HG03439 (cell line): ENCODE measurements around the gene SEMA3B.
"Not testable (repeated sequence)": the region's sequence is repeated elsewhere in the genome, so short reads cannot be mapped to it uniquely, and the experiment has no call there.

Experiments used
- ATAC-seq: cut with Tn5 transposase; IDR thresholded peaks from one replicate; pipeline ENCODE4 v1.9.1; 2021; ENCODE audit warnings: mild to moderate bottlenecking, moderate library complexity; ENCODE audit not compliant: unreplicated experiment

Gene SEMA3B

DNA sequence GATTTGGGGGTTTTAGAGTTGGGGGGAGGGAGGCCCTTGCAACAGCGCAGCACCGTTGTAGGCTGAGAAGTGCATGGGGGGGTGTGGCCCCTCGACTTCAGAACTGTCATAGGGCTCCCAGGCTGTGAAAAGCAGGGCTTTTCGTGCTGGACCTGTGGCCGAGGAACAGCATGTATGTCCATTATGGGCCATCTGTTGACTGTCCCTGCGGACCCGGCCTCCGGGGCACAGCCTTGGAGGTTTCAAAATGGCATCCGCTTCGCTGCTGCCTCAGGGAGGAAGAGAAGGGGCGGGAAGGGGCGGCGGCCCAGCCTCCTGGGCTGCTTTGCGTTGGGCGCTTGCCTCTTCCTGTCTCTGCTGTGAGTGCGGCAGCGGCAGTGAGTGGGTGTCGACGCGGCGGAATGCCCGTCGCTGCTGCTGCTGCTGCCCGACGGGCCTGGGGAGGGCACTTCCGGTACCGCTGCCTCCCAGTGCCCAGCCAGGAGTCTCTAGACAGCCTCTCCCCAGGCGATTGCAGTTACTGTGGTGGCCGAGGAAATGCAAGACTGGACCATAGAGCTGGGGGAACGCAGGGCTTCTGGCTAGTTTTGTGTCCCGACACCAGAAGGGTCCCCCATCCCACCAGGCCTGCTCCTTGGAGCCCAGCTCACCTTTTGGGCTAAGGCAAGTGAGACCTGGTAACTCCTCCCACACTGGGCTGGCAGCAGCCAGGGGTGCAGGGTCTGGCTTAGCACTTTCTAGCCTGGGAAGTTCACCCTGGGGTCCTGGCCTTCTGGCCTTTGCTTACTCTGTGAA, 31.0 kb upstream of the SEMA3B start:
- peak; percentile 30 for ATAC-seq

- no peak for ATAC-seq
Measured at GRCh38 chr3:50238549-50239026, 30.4 kb upstream of the SEMA3B start.

GRCh38 chr3:50239649-50240048, 29.3 kb upstream of the SEMA3B start:
- no peak for ATAC-seq

DNA sequence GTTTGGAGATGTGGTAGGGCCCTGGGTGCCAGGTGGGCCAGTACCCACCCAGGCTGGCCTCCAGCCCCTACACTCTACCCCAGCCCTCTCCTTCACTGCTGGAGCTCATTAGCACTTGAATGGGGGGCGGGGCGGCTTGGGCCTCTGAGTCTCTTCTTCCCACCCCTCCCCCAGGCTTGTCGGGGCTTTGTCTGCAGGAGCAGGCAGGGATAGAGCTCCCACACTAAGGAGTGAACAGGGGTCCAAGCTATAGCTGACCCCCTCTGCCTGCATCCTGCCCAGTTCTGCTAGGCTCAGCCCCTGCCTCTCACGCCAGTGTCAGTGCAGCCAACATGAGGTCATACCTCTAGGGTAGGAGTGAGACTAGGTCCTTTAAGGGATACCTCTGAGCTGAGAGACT, 27.8 kb upstream of the SEMA3B start:
- no peak for ATAC-seq

- ATAC-seq = no peak
Measured at GRCh38 chr3:50241713-50242380, 27.1 kb upstream of the SEMA3B start.

DNA sequence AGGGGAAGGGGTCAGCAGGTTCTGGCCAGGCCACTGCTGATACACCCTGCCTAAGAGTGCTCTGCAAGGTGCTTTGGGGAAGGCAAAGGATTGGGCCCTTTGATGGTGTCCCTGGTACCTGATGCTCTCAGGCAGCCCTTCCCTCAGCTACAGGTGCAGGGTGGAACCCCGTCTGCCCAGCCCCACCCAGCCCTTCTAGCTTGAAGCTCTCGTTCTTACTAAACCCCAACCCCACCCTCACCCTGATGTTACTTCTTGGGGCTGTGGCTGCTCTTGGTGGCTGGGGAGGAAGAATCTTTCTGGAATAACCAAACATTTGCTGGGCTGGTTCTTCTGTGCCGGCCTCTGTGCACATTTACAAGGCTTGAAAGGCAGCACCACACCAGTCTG, 26.6 kb upstream of the SEMA3B start:
- ATAC-seq = no peak

DNA sequence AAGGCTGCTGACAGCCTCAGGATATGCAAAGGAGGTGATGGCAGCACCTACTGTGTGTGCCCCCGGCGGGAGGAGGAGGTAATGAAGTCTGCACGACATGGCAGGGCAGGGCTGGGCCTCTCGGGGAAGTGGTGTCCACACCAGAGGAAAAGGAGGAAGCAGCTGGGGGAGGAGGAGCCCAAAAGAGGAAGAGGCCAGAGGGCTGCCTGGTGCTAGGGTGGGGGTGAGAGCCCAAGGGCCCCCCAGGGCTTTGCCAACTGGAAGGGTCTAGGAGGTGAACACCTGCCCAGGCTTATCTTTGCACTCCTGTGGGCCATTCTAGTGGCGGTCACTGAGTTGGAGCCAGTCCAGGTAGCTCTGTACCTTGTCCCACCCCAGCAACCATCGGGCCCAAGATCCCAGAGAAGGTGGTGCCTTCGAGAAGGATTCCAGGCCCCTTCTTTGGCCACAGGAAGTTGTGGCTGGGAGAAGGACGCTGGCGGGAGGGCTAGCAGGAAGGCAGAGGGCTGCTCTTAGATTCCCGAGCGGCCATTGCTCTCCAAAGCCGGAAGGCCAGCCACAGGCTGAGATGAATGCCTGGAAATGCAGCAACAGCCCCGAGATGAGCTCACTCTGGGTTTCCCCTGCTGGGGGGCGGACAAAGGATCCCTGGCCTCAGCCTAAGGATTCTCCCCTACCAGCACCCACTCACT, 25.9 kb upstream of the SEMA3B start:
- ATAC-seq = no peak

DNA sequence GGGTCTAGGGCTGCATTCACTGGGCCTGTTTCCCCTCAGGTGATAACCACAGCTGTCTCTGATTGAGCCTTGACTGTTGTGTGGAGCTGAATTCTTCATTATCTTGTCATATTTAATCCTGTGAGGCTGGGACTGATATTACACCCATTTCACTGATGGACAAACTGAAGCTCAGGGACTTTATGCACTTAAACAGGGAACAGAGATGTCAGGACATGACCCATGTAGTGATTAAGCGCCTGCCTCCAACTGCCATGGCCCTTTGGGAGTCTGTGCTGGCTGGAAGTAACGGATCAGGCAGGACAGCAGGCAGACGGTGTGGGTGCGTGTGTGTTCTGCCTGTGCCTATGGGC, 25.4 kb upstream of the SEMA3B start:
- ATAC-seq = no peak

GRCh38 chr3:50244813-50245212, 24.1 kb upstream of the SEMA3B start:
- ATAC-seq = not testable (repeated sequence)

DNA sequence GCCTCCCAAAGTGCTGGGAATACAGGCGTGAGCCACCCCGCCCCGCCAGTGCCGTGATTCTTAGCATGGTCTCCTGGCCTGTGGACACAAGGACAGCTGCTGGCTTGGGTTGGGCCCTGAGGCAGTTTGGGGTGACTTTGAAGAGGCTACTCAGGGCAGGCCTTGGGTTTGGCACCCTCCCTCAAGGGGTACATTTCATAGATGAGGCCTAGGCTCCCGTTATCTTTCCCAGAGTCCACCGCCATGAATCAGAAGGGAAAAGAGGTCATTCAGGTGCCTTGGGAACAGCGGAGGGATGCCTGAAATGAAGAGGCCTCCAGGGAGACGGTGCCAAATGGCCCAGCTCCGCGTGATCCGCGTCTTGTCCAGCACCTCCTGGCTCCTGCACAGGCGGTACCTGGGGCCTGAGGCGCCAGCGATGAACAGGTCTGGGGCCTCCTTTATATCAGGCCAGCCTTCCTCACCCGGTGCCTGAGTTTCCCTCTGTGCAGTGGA, 23.6 kb upstream of the SEMA3B start:
- no peak for ATAC-seq

DNA sequence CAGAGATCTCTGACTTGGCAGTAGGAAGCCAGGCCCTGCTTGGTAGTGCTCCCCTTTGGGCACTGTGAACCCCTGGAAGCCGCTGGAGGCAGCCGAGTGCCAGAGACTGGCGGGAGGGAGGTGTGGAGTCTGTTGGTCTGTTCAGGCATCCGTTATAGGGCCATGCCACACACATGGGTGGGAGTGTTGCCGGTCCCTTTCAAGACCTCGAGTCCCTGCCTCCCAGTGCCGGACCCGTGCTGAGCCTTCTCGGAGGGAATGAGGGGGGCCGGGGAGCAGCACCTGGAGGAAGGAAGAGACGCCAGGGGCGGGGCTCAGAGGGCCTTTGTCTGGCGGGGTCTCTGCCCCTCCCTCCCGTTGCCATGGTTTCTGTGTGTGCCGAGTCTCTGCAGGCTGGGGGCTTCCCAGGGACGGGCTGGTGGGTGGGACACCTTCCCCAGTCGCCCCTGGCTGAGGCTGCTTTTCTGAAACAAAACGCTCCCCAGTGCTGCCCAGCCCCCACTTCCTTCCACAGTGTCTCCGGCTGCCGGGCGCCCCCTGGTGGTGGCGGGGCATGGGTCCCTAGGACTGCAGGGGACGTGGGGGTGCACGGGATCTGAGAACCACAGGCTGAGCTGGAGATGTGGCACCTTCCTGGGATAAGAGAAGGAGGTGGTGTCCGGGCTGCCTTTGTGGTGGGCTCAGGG, 23.0 kb upstream of the SEMA3B start:
- ATAC-seq = peak; percentile 63

DNA sequence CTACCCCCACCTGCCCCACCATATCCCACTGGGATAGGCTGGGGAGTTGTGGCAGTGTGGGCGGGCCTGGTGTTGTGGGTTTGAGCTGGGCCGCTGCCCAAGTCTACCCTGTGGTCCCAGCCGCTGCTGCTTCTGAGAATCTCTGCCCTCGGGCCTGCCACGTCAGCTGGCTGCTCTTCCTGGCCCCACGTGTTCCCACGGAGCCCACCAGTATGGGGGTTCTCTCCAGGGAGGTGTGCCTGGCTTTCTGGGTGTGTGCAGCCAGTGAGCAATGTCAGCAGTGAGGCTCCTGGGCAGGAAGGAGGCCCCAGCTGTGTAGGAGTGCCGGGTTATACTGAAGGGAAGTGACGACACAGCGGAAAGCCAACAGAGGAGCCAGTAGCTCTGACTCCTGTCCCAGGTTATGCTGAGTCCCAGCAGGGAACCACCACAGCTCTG, 22.4 kb upstream of the SEMA3B start:
- peak; percentile 25 for ATAC-seq

- ATAC-seq = no peak
Measured at GRCh38 chr3:50248387-50248786, 20.6 kb upstream of the SEMA3B start.

GRCh38 chr3:50249457-50249856, 19.5 kb upstream of the SEMA3B start:
- ATAC-seq = no peak

GRCh38 chr3:50250514-50250913, 18.4 kb upstream of the SEMA3B start:
- no peak for ATAC-seq

DNA sequence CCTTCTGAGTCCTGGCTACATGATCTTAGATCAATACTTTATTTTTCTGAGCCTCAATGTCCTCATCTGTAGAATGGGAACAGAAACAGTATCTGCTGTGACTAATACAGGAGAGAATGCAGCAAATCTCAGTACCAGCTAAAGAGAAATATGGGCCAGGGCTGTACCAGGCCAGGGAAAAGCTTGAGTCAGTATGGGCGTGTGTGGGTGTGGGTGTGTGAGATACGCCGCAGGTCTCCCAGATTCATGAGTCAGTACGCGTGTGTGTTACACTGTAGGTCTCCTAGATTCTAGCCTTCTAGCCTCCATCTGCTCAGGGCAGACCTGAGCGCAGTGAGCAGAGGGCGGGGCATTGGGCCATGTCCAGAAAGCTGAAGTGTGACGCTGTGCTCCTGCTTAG, 17.7 kb upstream of the SEMA3B start:
- ATAC-seq = no peak

- no peak for ATAC-seq
Measured at GRCh38 chr3:50254577-50255250, 14.2 kb upstream of the SEMA3B start.

DNA sequence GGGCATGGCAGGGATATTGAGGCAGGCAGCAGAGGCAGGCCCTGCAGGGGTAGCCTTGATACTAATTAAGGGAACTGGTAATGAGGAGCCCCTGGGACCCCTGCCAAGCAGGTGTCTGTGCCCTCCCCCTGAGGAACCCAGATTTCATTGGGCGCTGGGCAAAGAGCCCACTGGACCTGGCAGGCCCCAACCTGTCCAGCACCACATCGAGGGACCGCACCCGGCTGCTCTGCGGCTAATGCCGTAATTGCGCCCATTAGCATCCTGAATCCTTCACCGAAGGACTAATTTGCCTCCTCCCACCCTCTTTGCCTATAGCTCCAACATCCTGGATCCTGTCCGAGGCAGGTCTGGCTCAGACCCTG, 13.7 kb upstream of the SEMA3B start:
- ATAC-seq = no peak

GRCh38 chr3:50256978-50257890, 11.7 kb upstream of the SEMA3B start:
- ATAC-seq = no peak
